ENCODE results near the gene PHACTR3. TPM values are rescaled to one million over a fixed set of nuclear protein-coding genes. Genes with fewer than 3 reads are reported as not detected.

Gene PHACTR3
- total RNA-seq, 1 experiment from 2014 or later, result 0.10 TPM

- Histone ChIP-seq H3K4me3 (ENCODE audit: low read depth in 2 of 2, low read length in 2 of 2) (no peak overlapping the region), H3K27me3 (ENCODE audit: control insufficient read depth, insufficient read depth, low read length) (peaks cover 5% of the 10 kb centered on the region; the same call in 1 of the 2 replicates), H3K9me3 (ENCODE audit: control insufficient read depth, insufficient read depth, low read depth, low read length) (no peaks in the 10 kb centered on the region), H3K4me1 (ENCODE audit: control insufficient read depth, insufficient read depth, low read length) (no peaks in the 10 kb centered on the region), H3K36me3 (ENCODE audit: control insufficient read depth, insufficient read depth, low read length) (no peaks in the 10 kb centered on the region), H3K27ac (ENCODE audit: low read length) (no peak overlapping the region)
- ATAC-seq (no peak), DNase-seq (ENCODE audit: low read depth, low spot score) (no peak)
- ChIA-PET CTCF (no interaction called here), POLR2A (no interaction called here)
- intact Hi-C loops (cut with micrococcal nuclease; ENCODE audit: unreplicated experiment) (no loop called here), in situ Hi-C loops (cut with HindIII; ENCODE audit: low pct_unique_long_range_greater_than_20kb, low sequenced_read_pairs) (no loop called here)
- no TSS peak for BruUV-seq (replicated peaks)
- no peak for TF ChIP-seq POLR2AphosphoS5 (IDR thresholded peaks at IDR 0.05; ENCODE audit: low read depth, low read length)
- TF ChIP-seq SIN3A (IDR thresholded peaks at IDR 0.05; ENCODE audit: borderline replicate concordance, insufficient read depth, low read depth, low read length), result no peak
- TF ChIP-seq TCF7L2 (IDR thresholded peaks at IDR 0.05; ENCODE audit: low read depth, low read length), result no peak
- TF ChIP-seq CTCF (IDR thresholded peaks at IDR 0.05), result no peak
- TF ChIP-seq REST (IDR thresholded peaks at IDR 0.05; ENCODE audit: insufficient read depth in 1 of 2, low read depth in 2 of 2, low read length in 1 of 2), result no peak
These were observed 140.9 kb downstream of the PHACTR3 start for GRCh38 chr20:59745201-59745600.

GRCh38 chr20:59745716-59746115 is 141.4 kb downstream of the PHACTR3 start:
- DNase-seq (ENCODE audit: low read depth, low spot score) (no peak), ATAC-seq (no peak)
- ChIA-PET POLR2A (no interaction called here), CTCF (no interaction called here)
- H3K9me3 ChIP-seq (ENCODE audit: control insufficient read depth, insufficient read depth, low read depth, low read length), result no peaks in the 10 kb centered on the region
- no TSS peak for BruUV-seq (replicated peaks)
- in situ Hi-C loops (cut with HindIII; ENCODE audit: low pct_unique_long_range_greater_than_20kb, low sequenced_read_pairs), result no loop called here
- TF ChIP-seq SIN3A (IDR thresholded peaks at IDR 0.05; ENCODE audit: borderline replicate concordance, insufficient read depth, low read depth, low read length) (no peak), TCF7L2 (IDR thresholded peaks at IDR 0.05; ENCODE audit: low read depth, low read length) (no peak), CTCF (IDR thresholded peaks at IDR 0.05) (no peak), REST (IDR thresholded peaks at IDR 0.05; ENCODE audit: insufficient read depth in 1 of 2, low read depth in 2 of 2, low read length in 1 of 2) (no peak), POLR2AphosphoS5 (IDR thresholded peaks at IDR 0.05; ENCODE audit: low read depth, low read length) (no peak)
- intact Hi-C loops (cut with micrococcal nuclease; ENCODE audit: unreplicated experiment), result no loop called here
- H3K4me3 ChIP-seq (ENCODE audit: low read depth in 2 of 2, low read length in 2 of 2), result no peak overlapping the region
- H3K27ac ChIP-seq (ENCODE audit: low read length), result no peak overlapping the region
- H3K4me1 ChIP-seq (ENCODE audit: control insufficient read depth, insufficient read depth, low read length), result no peaks in the 10 kb centered on the region
- peaks cover 5% of the 10 kb centered on the region; the same call in 1 of the 2 replicates for H3K27me3 ChIP-seq (ENCODE audit: control insufficient read depth, insufficient read depth, low read length)
- no peaks in the 10 kb centered on the region for H3K36me3 ChIP-seq (ENCODE audit: control insufficient read depth, insufficient read depth, low read length)
